HCT116 (cell line): ENCODE measurements around the gene GP1BB.

ENCODE experiments used
- CBX3 ChIP-seq: IDR thresholded peaks from 2 replicates; pipeline ENCODE4 v1.6.1; 2012; ENCODE audit warnings: low read depth
- CEBPB ChIP-seq: IDR thresholded peaks from 2 replicates; pipeline ENCODE4 v1.6.1; 2012; ENCODE audit warnings: low read depth
- EZH2 ChIP-seq: fragments of 200-600 bp; sonication (generic); IDR thresholded peaks from 2 replicates; pipeline ENCODE4 v1.6.1; 2017; ENCODE audit warnings: antibody characterized with exemption, mixed run types
- POLR2A ChIP-seq: IDR thresholded peaks from 2 replicates; pipeline ENCODE4 v1.7.0; 2011; ENCODE audit warnings: borderline replicate concordance; ENCODE audit not compliant: insufficient read depth, insufficient read length; ENCODE audit errors: extremely low read depth
- POLR2AphosphoS5 ChIP-seq: IDR thresholded peaks from 2 replicates; pipeline ENCODE4 v1.6.1; 2011; ENCODE audit warnings: mild to moderate bottlenecking, low read depth, low read length, moderate library complexity
- SIN3A ChIP-seq: IDR thresholded peaks from 2 replicates; pipeline ENCODE4 v1.6.1; 2012; ENCODE audit warnings: low read depth
- SP1 ChIP-seq: IDR thresholded peaks from 2 replicates; pipeline ENCODE4 v1.6.1; 2012; ENCODE audit warnings: low read depth
- SRF ChIP-seq: IDR thresholded peaks from 2 replicates; pipeline ENCODE4 v1.6.1; 2012; ENCODE audit warnings: low read depth
- ZNF274 ChIP-seq: fragments of 200-500 bp; sonication (Bioruptor generic); IDR thresholded peaks from 2 replicates; pipeline ENCODE4 v1.6.1; 2014; ENCODE audit warnings: mild to moderate bottlenecking, low read depth, low read length, inconsistent platforms
- TF ChIP-seq, protein P1 (sequence below), 3 experiments: fragments of 200-600 bp in 1 of 3; sonication (generic) in 1 of 3; IDR thresholded peaks in 2 of 3; conservative IDR thresholded peaks in 1 of 3; 2 replicates each; pipeline ENCODE4 v1.5.1; 2012 to 2017; ENCODE audit warnings: low read depth in 2 of 3, low read length in 2 of 3, antibody characterized with exemption in 1 of 3, borderline replicate concordance in 1 of 3, control low read depth in 1 of 3, mild to moderate bottlenecking in 1 of 3, mixed read lengths in 1 of 3, mixed run types in 1 of 3, moderate library complexity in 1 of 3; ENCODE audit not compliant: insufficient read depth in 1 of 3
- TF ChIP-seq, protein P2 (sequence below): IDR thresholded peaks from 2 replicates; pipeline ENCODE4 v1.6.1; 2012; ENCODE audit warnings: low read depth

DNA sequence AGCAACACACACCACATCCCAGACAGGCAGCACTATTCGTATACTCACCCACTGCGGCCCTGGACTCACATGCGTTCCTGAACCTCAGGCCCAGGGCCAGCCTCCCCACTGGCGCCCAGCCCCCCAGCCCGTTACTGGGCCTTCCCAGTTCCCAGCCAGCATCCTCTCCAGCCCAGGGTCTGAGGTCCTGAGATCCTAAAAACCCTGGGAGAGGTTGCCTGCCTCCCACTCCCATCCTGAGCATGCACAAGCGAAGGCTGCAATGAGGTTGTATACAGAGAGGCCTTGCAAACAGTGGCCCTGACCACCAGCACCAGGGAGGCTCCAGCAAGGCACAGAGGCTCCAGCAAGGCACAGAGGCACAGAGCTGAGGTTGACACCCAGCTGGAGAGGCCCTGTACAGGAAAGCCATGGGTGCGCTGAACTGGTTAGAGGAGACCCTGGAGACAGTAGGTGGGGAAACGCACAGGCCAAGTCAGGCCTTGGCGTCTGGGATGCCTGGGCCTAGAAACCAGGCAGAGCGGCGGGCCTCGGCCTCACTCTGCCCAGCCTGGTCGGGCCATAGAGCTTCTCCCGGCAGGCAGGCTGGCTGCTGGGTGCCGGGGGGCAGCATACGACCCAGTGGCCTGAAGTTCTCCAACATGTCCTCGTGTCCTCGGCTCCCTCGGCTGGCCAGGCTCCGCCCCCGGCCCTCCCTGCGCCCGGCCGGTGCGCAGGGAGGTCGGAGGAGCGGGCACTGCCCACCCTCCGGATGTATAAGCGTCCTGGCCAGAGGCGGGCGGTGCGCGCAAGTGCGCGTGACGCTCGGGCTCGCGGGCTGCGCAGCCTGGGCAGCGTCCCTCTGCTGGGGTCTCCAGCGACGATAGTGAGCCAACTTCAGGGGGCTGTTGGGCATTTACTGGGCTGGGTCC is 34.9 kb downstream of the GP1BB start:
- TF ChIP-seq POLR2A (no peak), ZNF274 (no peak), EZH2 (no peak), POLR2AphosphoS5 (no peak), SP1 (no peak), CEBPB (no peak), SRF (no peak), SIN3A (no peak), CBX3 (no peak)
- TF ChIP-seq, protein P1, sequence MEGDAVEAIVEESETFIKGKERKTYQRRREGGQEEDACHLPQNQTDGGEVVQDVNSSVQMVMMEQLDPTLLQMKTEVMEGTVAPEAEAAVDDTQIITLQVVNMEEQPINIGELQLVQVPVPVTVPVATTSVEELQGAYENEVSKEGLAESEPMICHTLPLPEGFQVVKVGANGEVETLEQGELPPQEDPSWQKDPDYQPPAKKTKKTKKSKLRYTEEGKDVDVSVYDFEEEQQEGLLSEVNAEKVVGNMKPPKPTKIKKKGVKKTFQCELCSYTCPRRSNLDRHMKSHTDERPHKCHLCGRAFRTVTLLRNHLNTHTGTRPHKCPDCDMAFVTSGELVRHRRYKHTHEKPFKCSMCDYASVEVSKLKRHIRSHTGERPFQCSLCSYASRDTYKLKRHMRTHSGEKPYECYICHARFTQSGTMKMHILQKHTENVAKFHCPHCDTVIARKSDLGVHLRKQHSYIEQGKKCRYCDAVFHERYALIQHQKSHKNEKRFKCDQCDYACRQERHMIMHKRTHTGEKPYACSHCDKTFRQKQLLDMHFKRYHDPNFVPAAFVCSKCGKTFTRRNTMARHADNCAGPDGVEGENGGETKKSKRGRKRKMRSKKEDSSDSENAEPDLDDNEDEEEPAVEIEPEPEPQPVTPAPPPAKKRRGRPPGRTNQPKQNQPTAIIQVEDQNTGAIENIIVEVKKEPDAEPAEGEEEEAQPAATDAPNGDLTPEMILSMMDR (IDR thresholded peaks at IDR 0.05 in 2 of 3, conservative IDR thresholded peaks at IDR 0.05 in 1 of 3; ENCODE audit: borderline replicate concordance in 1 of 3, insufficient read depth in 1 of 3, low read depth in 2 of 3, low read length in 2 of 3): no peak
- TF ChIP-seq, protein P2, sequence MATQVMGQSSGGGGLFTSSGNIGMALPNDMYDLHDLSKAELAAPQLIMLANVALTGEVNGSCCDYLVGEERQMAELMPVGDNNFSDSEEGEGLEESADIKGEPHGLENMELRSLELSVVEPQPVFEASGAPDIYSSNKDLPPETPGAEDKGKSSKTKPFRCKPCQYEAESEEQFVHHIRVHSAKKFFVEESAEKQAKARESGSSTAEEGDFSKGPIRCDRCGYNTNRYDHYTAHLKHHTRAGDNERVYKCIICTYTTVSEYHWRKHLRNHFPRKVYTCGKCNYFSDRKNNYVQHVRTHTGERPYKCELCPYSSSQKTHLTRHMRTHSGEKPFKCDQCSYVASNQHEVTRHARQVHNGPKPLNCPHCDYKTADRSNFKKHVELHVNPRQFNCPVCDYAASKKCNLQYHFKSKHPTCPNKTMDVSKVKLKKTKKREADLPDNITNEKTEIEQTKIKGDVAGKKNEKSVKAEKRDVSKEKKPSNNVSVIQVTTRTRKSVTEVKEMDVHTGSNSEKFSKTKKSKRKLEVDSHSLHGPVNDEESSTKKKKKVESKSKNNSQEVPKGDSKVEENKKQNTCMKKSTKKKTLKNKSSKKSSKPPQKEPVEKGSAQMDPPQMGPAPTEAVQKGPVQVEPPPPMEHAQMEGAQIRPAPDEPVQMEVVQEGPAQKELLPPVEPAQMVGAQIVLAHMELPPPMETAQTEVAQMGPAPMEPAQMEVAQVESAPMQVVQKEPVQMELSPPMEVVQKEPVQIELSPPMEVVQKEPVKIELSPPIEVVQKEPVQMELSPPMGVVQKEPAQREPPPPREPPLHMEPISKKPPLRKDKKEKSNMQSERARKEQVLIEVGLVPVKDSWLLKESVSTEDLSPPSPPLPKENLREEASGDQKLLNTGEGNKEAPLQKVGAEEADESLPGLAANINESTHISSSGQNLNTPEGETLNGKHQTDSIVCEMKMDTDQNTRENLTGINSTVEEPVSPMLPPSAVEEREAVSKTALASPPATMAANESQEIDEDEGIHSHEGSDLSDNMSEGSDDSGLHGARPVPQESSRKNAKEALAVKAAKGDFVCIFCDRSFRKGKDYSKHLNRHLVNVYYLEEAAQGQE: no peak
